GM12872 (cell line): ENCODE results near the gene ARHGAP8.

Experiments used
- CTCF ChIP-seq: IDR thresholded peaks from 3 replicates; pipeline ENCODE4 v1.5.1; 2011; ENCODE audit warnings: low read depth, mild to moderate bottlenecking, low read length, moderate library complexity; ENCODE audit not compliant: insufficient read depth

The ARHGAP8 gene

GRCh38 chr22:44764974-44765373, 12.6 kb downstream of the ARHGAP8 start:
- TF ChIP-seq CTCF, result no peak

GRCh38 chr22:44765571-44766285, 13.4 kb downstream of the ARHGAP8 start:
- no peak for TF ChIP-seq CTCF

DNA sequence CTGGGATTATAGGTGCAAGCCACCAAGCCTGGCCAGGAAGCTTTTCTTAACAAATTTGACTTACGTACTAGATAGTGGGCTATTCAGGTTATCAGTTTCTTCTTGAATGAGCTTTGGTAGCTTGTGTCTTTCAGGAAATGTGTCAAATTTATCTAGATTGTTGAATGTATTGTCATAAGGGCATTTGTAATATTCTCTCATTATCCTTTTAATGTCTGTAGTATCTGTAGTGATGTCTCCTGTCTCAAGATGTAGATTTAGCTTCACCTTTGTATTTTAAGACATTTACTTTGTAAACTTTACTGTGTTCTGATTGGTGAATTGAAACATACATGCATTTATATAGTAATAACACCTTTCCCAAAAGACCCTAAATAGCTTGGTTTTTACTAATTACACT, 20.7 kb downstream of the ARHGAP8 start:
- no peak for TF ChIP-seq CTCF

DNA sequence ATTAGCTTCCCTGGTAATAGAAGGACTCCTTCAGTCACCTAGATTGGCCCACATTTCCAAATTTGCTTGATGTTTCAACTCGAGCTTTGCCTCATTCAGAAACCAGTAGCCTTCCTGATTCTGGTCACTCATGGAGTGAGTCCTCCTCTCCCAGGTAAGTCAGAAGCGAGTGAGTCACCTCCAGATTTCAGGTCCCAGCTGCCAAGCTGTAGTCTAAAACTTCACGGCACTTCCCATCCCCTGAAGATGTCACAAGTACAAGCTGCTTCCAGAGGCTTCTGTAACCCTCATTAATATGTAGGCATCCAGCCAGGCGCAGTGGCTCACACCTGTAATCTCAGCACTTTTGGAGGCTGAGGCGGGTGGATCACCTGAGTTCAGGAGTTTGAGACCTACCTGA, 23.5 kb downstream of the ARHGAP8 start:
- TF ChIP-seq CTCF, result no peak

DNA sequence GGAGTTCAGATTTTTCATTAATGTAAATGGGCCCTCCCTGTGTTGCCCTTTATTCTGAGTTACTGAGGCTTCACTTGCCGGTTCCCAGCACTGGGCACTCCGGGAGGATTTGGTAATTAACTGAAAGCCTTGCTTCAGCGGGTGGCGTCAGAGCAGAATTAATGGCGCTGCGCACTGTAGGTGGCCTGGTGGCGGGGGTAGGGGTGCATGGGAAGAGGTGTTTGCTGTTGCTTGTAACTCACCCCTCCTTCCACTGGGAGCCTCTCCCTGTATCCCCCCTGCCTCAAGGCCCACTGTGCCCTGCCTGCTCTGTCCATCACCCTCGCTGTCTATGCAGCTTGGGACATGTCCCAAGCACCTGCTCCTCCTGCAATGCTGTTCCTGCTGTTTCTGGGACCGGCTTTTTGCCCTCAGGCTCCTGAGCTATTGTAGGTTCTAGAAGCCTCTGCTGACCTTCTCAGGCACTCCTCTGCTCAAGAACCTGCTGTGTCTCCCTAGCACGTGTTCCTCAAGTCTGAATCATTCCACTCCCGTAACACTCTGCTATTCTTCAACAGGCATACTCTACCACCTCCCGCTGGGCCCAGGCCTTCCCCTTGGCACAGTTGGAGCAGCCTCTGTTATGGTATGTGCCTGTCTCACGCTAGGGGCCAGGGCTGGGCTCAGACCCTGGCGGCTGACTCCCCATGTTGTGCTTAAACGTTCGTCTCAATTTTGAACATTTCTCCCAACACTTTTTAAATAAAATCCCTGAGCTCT, 24.4 kb downstream of the ARHGAP8 start:
- TF ChIP-seq CTCF, result no peak

DNA sequence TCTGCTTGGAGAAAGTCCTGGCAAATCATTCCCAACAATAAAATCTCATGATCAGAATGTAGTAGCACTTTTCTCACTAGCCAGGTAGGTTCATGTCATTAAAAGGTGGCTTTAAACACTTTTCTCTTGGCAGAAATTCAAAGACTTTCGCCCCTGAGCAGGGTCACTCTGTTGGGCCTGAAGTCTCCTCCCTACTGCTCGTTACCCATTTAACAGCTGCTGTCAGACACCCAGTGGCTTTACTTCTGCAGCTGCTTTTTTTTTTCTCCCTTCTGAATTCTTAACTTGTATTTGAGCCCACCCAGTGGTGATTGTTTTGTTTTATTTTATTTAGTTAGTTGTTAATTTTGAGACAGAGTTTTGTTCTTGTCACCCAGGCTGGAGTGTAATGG, 25.0 kb downstream of the ARHGAP8 start:
- no peak for TF ChIP-seq CTCF

DNA sequence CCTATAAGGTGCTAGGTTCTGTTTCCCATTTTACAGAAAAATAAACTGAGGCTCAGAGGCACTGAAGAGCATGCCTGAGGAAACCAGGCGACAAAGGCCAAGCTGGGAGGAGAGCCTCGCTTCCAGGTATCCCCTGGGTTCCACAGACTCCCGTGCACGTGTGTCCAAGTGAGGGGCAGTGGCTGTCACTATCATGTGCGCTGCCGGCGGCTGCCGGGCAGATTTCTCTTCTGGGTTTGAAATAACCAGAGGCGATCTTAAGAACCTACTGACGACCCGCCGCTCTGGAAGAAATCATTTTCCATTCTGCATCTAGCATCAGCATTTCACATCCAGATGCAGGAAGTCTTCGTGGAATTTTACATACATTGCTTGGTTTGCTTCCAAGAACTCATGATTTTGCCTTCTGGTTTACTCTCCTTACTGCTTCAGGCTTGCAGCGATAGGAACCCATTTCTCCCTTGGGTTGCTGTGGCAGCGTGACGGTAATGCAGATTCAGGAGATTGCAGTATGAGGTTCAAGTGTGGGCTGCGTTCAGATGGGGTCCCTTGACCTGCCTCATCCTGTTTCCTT, 28.6 kb downstream of the ARHGAP8 start:
- TF ChIP-seq CTCF, result no peak
